Stomach (tissue), 9 donors: ENCODE results near the gene ECSCR. TPM values are rescaled to one million over a fixed set of nuclear protein-coding genes. Genes with fewer than 3 reads are reported as not detected.
A peak's percentile ranks its signal among the peaks of the same experiment; 100 is the strongest.
"Not testable (repeated sequence)": the region's sequence is repeated elsewhere in the genome, so short reads cannot be mapped to it uniquely, and the experiment has no call there.

Source experiments
- DNase-seq, 2 donors: peaks; one replicate each; pipeline versions ENCODE4 v3.0.0 to v3.0.0-alpha.2; 2013 to 2019
- H3K27ac ChIP-seq, 5 donors: fragments of 200-600 bp in 4 of 5; sonication (generic) in 4 of 5; one replicate each; pipeline ENCODE4 v1.5.1; 2013 to 2019; ENCODE audit warnings: mild to moderate bottlenecking in 1 of 5, moderate library complexity in 1 of 5
- H3K27me3 ChIP-seq, 3 donors: fragments of 200-600 bp; sonication (generic); one replicate each; pipeline ENCODE4 v1.5.1; 2017 to 2019; ENCODE audit warnings: mixed run types in 1 of 3
- H3K36me3 ChIP-seq, 4 donors: fragments of 200-600 bp; sonication (generic); 1 replicate in 3 of 4; 2 replicates in 1 of 4; pipeline ENCODE4 v1.5.1; 2016 to 2019
- H3K4me1 ChIP-seq, 4 donors: fragments of 200-600 bp; sonication (generic); one replicate each; pipeline ENCODE4 v1.5.1; 2016 to 2019
- H3K4me3 ChIP-seq, 4 donors: fragments of 200-600 bp; sonication (generic) in 3 of 4; one replicate each; pipeline ENCODE4 v1.5.1; 2016 to 2019; ENCODE audit warnings: mild to moderate bottlenecking in 1 of 4
- H3K9me3 ChIP-seq, 4 donors: fragments of 200-600 bp; sonication (generic); one replicate each; pipeline ENCODE4 v1.5.1; 2016 to 2019
- CTCF ChIP-seq, 7 experiments: fragments of 450-650 bp in 4 of 7; fragments of 200-600 bp in 3 of 7; sonication (generic) in 3 of 7; IDR thresholded peaks; one replicate each; pipeline ENCODE4 v1.5.1; 2016 to 2019; ENCODE audit warnings: antibody characterized with exemption in 7 of 7, control low read depth in 2 of 7, mild to moderate bottlenecking in 1 of 7
- EP300 ChIP-seq: sonication (generic); formaldehyde crosslinking; IDR thresholded peaks from one replicate; pipeline ENCODE4 v1.6.1; 2017; ENCODE audit warnings: antibody characterized with exemption
- POLR2A ChIP-seq, 4 donors: fragments of 450-650 bp; IDR thresholded peaks; one replicate each; pipeline ENCODE4 v1.6.1; 2016; ENCODE audit warnings: antibody characterized with exemption in 4 of 4, control low read depth in 2 of 4, mild to moderate bottlenecking in 1 of 4, moderate library complexity in 1 of 4
- POLR2AphosphoS5 ChIP-seq, 3 donors: sonication (generic); formaldehyde crosslinking; IDR thresholded peaks; one replicate each; pipeline ENCODE4 v1.6.1; 2016; ENCODE audit warnings: antibody characterized with exemption in 3 of 3
- WGBS, 5 donors: extraction: QIAGEN DNeasy Blood & Tissue Kit in 3 of 5; methylation state at CpG; one replicate each; pipeline versions ENCODE4 v1.1.5 to v1.1.7; 2013 to 2018; 5-methylcytosine and 5-hydroxymethylcytosine counted together
- intact Hi-C: fragments of 100-400 bp; cut with DNase I; formaldehyde crosslinking; loops from one replicate; pipeline ENCODE4 v1.15.1; 2023; ENCODE audit warnings: low total_unique reads
- polyA plus RNA-seq, 3 donors: library from polyadenylated mRNA; stranded (reverse); fragments of 200-250 nt; gene quantifications; one replicate each; pipeline ENCODE4 v1.2.3, GENCODE V29; 2013
- total RNA-seq, 5 donors: library from RNA; depleted of rRNA; stranded (reverse); fragments of >200 nt; gene quantifications; one replicate each; pipeline versions ENCODE4 v1.1.0 to v1.2.3, GENCODE V29; 2014 to 2016
- donor health status: healthy with polysubstance abuse.
- donor health status: Bipolar disorder and iron deficiency.
- donor health status: healthy.

Gene ECSCR
- total and polyA plus RNA-seq, 8 donors, result 5.4 to 15.2 (median 8.6) TPM; not detected in 2

GRCh38 chr5:139413963-139414362 is 48.6 kb downstream of the ECSCR start:
- peaks cover 0 to 36% (median 23%) of the 10 kb centered on the region in 4 donors for H3K36me3 ChIP-seq
- TF ChIP-seq EP300 (no peak), POLR2A (IDR thresholded peaks at IDR 0.05) (no peak), POLR2AphosphoS5 (IDR thresholded peaks at IDR 0.05) (no peak), CTCF (IDR thresholded peaks at IDR 0.05) (no peak)
- no peaks in the 10 kb centered on the region for H3K27me3 ChIP-seq
- no peak for DNase-seq
- intact Hi-C loops, result no loop called here
- H3K9me3 ChIP-seq, result no peaks in the 10 kb centered on the region
- 81 to 87% (median 86%) methylated on average over 6 of the region's 6 CpGs for WGBS, 5 donors
- H3K27ac ChIP-seq, result peak overlapping the region in 3 of 5 donors; percentile 52 to 68 (median 58)
- peaks cover 5 to 62% (median 29%) of the 10 kb centered on the region in 4 donors for H3K4me1 ChIP-seq
- no peak overlapping the region for H3K4me3 ChIP-seq

- Histone ChIP-seq H3K36me3 (peaks cover 0 to 28% (median 18%) of the 10 kb centered on the region in 4 donors), H3K4me3 (no peak overlapping the region), H3K27me3 (no peaks in the 10 kb centered on the region), H3K9me3 (no peaks in the 10 kb centered on the region), H3K4me1 (peaks cover 5 to 56% (median 28%) of the 10 kb centered on the region in 4 donors), H3K27ac (peak overlapping the region in 1 of 5 donors; percentile 71)
- DNase-seq, result no peak
- TF ChIP-seq POLR2AphosphoS5 (IDR thresholded peaks at IDR 0.05) (no peak), EP300 (no peak), POLR2A (IDR thresholded peaks at IDR 0.05) (no peak), CTCF (IDR thresholded peaks at IDR 0.05) (no peak)
- intact Hi-C loops, result no loop called here
- WGBS, 5 donors, result 96 to 99% (median 97%) methylated on average over 6 of the region's 6 CpGs
These were observed 49.4 kb downstream of the ECSCR start for GRCh38 chr5:139413153-139413552.

GRCh38 chr5:139410993-139411828 is 51.3 kb downstream of the ECSCR start:
- no peaks in the 10 kb centered on the region for H3K27me3 ChIP-seq
- intact Hi-C loops, result no loop called here
- peaks cover 0 to 22% (median 15%) of the 10 kb centered on the region in 4 donors for H3K36me3 ChIP-seq
- TF ChIP-seq CTCF (IDR thresholded peaks at IDR 0.05), result no peak
- no peak for TF ChIP-seq POLR2A (IDR thresholded peaks at IDR 0.05)
- no peak for TF ChIP-seq POLR2AphosphoS5 (IDR thresholded peaks at IDR 0.05)
- WGBS, 5 donors, result 87 to 92% (median 89%) methylated on average over 17 of the region's 17 CpGs
- no peaks in the 10 kb centered on the region for H3K9me3 ChIP-seq
- peaks cover 5 to 36% (median 18%) of the 10 kb centered on the region in 4 donors for H3K4me1 ChIP-seq
- no peak overlapping the region for H3K4me3 ChIP-seq
- no peak for DNase-seq
- peak overlapping the region in 1 of 5 donors; percentile 71 for H3K27ac ChIP-seq

GRCh38 chr5:139410121-139410992 is 52.2 kb downstream of the ECSCR start:
- WGBS, 5 donors, result 58 to 80% (median 78%) methylated on average over 6 of the region's 6 CpGs
- DNase-seq, result no peak
- Histone ChIP-seq H3K27ac (peak overlapping the region in 1 of 5 donors; percentile 71), H3K4me1 (peaks cover 2 to 28% (median 11%) of the 10 kb centered on the region in 4 donors), H3K27me3 (no peaks in the 10 kb centered on the region), H3K4me3 (no peak overlapping the region), H3K9me3 (no peaks in the 10 kb centered on the region), H3K36me3 (peaks cover 0 to 22% (median 15%) of the 10 kb centered on the region in 4 donors)
- intact Hi-C loops, result no loop called here
- TF ChIP-seq POLR2A (IDR thresholded peaks at IDR 0.05), result no peak
- no peak for TF ChIP-seq POLR2AphosphoS5 (IDR thresholded peaks at IDR 0.05)
- TF ChIP-seq EP300, result no peak
- TF ChIP-seq CTCF (IDR thresholded peaks at IDR 0.05), result no peak

- DNase-seq, intact Hi-C loops, H3K27me3 ChIP-seq, H3K4me3 ChIP-seq, H3K9me3 ChIP-seq: not testable (repeated sequence)
- Histone ChIP-seq H3K36me3 (peaks cover 0 to 22% (median 15%) of the 10 kb centered on the region in 4 donors), H3K27ac (peak overlapping the region in 1 of 5 donors; percentile 71), H3K4me1 (peaks cover 4 to 23% (median 8%) of the 10 kb centered on the region in 4 donors)
- 86 to 94% (median 90%) methylated on average over 5 of the region's 5 CpGs for WGBS, 5 donors
These were observed 53.4 kb downstream of the ECSCR start for GRCh38 chr5:139409116-139409515.
